Dedifferentiated amniotic fluid mesenchymal stem cell (primary cell): ENCODE data around the gene SPAG17.

ENCODE experiments used
- DNase-seq: peaks from one replicate; pipeline ENCODE4 v3.0.0-alpha.2; 2016; ENCODE audit errors: extremely low spot score

SPAG17 gene

DNA sequence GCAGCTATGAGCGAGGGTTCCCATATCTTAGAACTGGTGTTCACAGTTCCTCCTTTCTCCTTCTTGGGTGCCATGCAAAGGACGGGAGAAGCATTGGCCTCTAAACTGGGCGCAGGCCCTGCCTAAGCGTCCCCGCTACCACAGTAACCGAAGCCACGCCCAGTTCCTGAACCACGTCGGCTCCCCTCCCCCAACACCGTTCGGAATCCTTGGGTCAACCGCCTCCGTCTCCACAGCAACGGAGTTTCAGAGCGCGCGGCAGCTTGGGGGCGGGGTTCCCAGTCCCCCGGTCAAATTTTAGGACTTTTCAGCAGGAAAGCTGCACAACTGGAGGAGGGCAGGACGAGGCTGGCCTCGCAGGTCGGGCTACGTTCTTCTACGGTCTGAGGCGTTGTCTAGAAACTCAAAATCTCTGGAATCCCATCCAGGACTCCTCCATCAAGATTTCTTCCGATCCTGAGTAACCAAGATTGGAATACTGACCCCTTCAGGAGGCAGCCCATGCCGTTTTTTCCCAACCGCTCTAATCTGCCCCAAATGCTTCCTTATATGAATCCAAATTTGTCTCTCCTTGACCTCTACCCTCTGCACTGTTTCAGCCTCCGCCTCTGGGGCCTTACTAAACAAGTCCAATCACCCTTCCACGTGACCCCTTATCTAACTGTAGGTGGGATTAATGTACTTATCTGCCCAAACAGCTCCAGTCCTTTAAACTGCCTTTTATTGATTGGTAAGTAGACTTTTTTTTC lies at the start of gene SPAG17:
Gene SPAG17 (minus strand): TSS at position 145 of the 749 bp plus-strand sequence. CDS start 71 bp downstream, at position 74.
- DNase-seq = no peak

DNA sequence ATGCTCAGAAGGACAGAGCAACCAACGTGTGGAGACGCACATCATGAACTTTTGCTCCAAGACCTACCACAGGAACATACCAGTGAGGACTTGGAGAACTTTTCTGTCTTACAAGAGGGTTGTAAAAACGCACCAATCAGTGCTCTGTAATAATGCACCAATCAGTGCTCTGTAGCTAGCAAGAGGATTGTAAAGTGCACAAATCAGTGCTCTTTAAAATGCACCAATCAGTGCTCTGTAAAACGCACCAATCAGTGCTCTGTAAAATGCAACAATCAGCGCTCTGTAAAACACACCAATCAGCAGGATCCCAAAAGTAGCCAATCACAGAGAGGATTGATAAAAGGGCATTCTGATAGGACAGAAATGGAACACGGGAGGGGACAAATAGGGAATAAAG lies 40.4 kb upstream of the SPAG17 start:
- DNase-seq = no peak

DNA sequence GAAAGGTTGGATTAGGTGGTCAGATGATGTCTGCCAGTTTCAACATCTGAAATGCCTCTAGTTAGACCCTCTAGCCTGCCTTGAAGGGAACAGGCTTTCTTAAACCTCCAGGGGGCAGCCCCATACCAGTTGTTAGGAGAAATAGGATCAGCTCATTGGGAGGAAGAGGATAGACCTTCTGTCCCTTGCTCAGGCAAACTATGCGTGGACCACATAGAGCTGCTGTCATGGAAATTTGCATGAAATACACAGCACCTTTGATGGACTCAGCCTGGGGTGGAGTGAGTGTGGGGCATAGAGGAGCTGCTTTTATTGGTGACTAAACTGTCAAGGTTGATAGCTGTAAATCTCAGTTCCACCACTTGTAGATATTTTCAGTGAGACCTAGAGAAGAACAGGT lies 38.4 kb upstream of the SPAG17 start:
- no peak for DNase-seq

DNA sequence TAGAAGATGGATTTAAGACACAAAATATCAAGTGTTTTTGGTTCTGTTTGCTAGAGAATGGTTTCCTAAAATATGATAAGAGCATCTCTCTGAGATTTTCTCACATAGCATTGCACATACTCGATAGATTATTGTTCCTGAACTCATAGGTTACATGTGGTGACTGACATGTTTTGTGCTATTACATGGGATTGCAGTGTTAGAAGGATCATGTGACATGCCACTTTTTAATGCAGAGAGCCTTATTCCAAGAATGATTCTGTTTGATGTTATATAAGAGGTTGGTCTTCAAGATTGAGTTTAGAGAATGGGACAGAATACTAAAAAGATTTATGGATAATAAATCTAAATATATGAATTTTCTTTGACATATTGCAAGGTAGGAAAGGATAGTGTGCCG lies 34.4 kb upstream of the SPAG17 start:
- DNase-seq = no peak

DNA sequence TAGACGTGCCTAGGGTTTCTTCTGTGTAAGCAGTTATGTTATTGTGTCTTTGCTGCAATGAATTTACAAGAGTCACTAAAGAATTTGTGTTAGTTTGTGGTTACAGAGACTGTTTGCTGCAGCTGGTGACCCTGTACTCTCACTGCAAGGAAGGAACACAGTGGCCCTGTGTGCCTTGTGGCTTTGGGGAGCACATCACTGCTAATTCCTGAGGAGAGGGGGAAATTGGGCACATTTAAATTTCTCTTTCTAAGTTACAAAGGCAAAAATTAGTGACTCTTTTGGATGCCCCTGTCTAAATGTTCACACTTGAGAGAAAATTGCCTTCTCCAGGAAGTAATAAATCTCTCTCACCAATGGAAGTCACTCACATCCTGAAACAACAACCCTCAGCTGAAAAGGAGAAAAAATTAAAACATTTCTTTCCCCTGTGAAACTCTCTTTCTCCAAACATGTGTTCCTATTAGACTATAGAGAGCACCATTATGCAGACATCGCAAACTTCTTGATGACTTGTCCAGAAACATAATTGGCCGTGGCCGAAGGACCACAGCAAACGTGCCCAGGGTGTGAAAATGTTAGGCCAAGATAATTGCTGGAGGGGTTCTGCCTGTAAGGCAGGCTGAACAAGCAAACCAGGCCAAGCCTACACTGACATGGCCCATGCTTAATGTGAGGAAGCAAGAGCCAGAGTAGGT lies 32.3 kb upstream of the SPAG17 start:
- no peak for DNase-seq

DNA sequence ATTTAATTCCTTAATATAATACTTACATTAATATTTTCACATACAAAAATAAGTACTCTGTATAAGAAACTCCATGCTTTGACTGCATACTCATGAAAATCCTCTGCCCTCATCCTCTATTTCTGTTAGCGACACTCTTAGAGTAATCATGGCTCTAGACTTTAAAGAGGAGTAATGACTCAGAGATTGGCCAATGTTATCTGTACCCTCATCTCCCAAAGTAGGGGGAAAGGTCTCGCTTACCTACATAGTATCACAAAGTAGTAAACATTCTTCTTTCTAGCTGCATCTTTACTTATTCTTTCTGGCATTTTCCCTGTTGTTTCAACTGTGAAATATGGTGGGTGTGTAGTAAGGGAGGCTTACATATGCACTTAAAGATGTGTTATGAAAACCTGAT lies 29.8 kb upstream of the SPAG17 start:
- DNase-seq = no peak

DNA sequence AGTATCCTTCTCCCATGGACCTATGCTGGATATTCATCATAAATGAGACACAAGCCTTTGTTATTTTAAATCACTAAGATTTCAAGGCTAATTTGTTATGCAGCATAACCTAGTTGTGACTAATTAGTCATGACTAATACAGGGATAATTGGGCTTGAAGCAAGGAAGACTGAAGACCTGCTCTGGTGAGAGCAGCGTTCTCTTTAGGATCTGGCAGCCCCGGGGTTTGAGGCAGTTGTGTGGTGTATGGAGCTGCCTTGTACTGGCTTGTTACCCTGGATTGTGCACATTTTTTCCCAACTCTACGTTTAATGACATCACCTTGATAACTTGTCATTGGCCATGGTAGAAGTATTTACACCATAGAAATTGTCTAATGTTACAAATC lies 25.7 kb upstream of the SPAG17 start:
- DNase-seq = no peak

DNA sequence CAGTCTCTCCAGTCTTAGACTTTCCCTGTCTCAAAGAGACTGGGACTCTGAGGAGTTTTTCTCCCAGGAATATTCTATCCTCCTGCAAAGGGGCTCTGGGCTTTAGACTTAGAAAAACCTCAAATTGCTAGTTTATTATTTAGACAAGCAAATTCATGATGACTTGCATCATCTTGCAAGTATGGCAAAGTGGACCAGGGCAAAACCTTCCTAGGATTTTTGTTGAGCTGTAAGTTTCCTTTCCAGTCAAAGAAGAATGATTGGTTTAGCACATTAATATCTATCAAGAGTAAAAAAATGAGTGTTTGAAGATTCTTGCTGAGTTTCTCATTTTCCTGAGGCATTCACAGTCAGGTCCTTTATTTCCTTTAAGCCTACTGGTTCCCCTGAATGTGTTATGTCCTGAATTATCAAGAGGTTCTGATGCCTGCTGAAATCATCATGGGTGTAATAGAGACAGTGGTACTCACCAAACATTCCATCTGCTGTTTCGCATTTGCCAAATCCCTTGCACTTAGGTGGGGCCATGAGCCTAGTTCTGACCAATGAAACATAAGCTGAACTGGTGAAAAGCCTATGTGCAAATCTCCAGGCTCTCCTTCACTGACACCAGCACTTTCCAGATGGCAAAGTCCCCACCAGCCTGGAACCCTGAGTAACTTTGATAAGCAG lies 25.2 kb upstream of the SPAG17 start:
- DNase-seq = no peak

DNA sequence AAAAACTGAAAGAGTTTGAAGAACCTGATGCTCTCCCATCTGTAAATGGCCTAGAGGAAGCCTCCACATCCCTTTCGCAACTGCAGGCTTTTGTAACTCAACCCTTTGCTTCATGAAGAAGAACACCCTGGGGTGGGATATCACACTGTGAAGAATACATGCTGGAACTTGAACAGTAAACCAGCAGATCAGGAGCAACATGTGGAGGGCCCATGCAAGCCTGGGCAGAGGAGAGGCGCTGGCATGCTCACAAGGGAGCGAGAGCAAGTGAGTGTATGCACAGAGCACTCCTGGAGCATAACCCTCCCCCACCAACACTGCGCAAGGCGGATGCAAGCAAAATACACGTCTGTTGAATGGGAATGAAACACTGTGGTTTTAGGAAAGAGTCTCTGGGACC lies 24.6 kb upstream of the SPAG17 start:
- no peak for DNase-seq

DNA sequence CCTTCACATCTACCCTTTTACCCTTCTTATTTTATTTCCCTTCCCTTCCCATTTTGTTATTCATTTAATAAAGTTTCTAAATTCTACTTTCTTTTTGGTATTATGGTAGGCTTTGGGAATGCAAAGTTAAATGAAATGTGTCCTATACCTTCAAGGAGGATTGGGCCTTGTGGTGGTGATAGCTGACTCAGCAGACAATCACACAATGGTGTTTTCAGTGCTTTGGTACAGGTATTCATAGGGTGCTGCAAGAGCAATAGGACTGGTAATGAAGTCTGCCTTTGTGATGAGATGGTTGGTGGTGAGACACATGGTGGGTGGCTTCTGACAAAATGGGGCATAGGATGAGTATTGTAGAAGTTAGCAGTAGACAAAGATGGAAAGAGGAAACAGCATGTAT lies 21.9 kb upstream of the SPAG17 start:
- DNase-seq = no peak

DNA sequence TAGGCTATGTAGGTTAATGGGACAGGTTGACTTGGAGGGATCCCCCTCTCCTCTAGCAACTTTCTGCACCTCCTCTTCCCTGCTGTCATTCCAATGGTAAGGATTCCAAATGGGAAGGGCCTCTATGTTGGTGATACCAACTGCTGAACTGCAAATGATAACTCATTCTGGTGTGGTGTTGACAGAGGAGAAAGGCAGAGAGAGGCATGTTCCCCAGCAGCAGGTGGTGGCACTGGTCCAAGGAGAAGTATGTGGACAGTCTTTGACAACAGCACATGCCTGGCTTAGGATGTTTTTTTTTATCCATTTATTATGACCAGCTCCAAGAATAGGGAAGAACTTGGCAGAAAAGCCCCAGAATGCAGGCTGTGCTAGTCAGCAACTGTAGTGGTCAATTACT lies 19.6 kb upstream of the SPAG17 start:
- DNase-seq = no peak

DNA sequence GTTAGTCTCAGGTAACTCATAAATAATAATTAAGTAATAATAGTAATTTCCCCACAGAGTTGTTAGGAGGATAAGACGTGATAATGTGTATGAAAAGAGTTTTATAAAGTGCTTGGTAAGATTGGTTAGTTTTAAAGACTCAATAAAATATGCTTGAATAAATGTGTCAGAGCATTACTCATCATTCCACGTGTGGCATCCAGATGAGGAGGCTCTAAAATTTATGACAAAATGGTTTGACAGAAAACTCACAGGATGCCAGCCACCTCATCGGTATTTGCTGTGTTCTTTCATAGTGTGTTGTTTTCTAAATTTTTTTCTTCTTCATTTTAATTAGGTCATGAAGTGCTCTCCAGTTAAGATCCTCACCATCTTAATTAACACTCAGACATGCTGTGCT lies 19.1 kb upstream of the SPAG17 start:
- no peak for DNase-seq

DNA sequence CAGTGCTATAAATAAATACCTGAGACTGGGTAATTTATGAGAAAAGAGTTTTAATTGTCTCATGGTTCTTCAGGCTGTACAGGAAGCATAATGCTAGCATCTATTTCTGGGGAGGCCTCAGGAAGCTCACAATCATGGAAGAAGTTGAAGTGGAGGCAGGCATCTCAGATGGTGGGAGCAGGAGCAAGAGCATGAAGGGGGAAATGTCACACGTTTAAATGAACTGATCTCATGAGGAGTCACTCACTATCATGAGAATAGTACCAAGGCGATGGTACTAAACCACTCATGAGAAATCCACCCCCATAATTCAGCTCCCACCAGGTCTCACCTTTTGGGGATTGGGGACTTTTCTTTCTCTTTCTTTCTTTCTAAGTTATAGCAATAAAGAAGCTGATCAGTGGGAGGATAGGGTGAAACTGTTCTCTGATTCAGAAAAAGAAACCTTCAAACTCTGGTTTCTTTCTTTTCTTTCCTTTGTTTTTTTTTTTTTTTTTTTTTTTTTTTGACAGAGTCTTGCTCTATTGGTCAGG lies 17.1 kb upstream of the SPAG17 start:
- DNase-seq = no peak

DNA sequence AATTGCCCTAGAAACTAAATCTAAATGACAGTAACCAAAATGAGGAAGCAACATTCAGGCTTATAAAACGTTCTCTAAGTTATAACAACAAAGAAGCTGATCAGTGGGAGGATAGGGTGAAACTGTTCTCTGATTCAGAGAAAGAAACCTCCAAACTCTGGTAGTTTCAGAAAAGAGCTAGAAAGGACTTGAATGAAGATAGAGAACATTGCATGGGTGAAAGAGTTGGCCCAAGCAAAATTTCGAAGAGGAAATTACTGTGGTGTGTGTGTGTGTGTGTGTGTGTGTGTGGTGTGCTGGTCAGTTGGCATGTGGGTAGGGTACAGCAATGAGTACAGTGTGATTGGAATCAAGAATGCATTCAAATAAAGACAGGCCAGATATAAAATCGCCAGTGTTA lies 16.5 kb upstream of the SPAG17 start:
- DNase-seq = no peak

DNA sequence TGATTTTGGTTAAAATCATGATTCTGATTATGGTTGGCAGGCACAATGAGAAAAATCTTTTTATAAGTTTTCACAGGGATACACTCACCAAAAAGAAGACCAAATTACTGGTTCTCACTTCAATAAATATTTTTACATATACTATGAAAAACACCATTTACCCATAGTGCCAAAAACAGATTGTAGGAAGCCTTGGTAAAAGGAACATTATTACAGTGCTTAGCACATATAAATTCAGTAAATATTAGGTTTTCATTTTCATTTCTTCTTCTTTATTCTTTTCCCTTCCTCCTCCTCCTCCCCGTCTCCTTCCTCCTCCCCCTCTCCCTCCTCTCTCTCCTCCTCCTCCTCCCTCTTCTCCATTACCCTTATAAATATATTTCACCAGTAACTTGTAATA lies 15.8 kb upstream of the SPAG17 start:
- DNase-seq = no peak

DNA sequence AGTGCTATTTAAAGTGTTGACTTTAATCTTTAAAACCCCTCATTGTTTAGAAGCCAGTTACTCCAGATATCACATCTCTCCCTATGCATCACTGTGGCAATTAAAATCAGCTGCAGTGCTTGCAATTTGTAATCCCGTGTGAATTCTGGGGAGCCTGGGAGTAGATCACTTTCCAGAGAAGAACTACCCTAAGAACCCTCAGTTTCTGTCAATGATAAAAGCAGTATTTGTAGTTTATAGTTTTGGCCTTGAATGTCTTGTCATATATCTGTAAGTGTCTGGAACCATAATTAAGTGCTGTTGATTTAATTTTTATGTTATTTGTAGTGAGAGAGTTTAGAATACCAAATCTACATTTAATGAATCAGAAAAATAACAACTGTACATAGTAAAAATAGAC lies 5.5 kb upstream of the SPAG17 start:
- no peak for DNase-seq

DNA sequence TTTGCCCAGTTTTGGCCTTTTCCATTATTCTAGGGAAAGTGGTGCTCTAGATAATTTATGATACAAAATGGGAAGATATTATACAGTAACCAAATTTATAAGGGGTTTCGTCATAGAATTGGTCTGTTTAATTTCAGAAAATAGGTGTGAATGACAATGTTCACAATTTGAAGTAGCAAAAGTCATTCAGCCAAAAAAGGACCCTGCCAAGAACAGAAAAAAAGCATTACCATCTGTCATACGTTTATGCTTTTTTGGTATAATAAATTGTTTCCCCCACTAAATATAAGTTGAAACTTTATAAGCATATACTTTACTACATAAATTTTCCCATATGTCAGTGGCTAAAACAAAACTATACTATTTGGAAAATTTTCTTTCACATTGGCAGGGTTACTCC lies 4.5 kb upstream of the SPAG17 start:
- no peak for DNase-seq

DNA sequence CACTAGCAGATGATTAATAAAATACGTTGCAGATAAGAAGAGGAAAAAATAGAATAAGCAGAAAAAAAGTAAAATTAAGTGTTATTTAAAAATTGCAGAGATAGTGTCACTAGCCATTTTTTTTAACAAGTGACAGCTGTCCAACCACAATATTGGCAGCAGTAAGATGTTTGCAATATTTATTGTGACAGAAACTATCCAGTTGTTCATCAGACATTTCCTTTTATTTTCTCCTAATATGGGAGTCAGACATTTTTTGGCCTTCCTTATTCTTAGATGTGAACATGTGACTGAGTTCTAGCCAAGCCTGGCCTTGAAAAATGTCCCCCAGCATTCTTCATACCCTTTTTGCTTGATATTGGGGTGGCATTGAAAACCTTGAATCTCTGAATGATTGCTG lies 3.4 kb upstream of the SPAG17 start:
- DNase-seq = no peak

DNA sequence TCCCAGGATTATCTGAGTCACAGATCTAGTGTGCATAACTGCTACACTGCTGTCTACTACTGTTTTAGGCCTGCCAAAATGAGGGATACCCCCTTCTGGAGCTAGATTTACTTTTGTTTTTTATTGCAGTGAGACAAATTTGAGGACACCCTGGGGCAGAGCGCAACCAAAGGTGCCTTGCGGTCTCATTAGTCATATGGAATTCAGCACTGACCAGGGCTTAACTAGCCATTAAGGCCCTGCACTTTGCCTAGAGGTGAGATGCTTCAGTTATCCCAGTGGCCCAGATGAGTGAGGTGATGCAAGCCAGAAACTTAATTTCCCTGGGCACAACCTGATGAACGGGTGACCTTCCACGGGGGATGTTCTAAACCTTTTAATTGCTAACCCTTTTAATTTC lies 998 bp upstream of the SPAG17 start:
- DNase-seq = no peak

DNA sequence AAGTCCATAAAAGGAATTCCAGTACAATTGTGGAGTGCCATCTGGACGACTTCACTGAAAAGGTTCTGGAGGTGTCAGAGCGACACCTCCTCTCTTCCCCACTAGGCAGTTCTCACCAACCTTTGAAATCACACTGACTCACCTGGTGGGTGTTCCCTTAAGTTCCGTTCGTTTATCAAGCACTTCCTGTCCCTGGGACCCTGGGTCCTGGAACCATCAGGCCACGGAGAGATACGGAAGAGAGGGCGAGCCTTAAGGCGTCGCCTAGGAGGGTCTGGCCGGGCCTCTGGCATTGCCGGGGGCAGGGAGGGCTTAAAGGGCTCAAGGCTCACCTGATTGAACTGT lies 317 bp downstream of the SPAG17 start:
- no peak for DNase-seq

DNA sequence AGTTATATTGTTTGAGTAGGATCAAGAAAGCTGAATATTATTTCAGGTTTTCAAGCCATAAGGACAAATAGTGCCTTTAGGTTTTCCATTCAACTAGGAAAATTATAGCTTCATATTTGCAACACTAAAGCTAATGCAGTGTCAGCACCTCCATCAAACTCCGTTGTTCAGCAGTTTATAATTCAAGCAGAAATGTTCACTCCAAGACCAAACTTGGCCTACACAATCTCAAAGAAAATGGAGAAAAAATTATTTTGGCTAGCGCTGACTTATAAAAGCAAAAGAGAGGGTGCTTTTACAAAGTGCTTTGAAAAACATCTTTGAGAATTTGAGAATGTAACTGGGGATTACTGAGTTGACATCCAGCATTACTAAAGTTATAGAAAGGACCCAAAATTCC lies 1.4 kb downstream of the SPAG17 start:
- no peak for DNase-seq

DNA sequence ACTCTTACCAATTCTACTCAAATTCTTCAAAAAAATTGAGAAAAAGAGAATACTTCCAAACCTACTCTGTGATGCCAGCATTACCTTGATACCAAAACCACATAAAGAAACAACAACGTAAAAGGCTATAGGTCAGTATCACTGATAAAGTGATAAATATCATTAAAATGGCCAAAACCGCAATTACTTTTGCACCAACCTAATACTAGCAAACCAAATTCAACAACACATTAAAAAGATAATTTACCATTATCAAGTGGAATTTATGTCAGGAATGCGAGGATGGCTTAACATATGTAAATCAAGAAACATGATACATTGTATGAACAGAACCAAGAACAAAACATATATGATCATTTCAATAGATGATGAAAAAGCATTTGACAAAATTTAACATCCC lies 7.0 kb downstream of the SPAG17 start:
- DNase-seq = no peak

DNA sequence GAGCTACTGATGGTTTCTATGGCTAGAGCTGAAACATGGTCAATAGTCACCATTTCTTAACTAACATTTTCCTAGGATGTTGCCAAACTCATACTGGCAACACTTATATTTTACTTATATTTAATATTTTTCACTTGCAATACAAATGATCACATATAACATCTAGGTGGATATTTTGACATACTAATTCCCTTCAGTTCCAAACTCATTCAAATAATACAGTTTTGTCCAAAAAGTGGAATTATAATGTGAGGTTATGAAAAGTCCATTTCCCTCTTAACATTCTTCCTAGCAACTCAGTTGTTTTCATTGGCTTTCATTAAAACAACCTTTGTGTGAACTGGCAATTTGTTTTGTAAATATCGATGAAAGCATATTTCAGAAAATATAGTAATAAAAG lies 16.0 kb downstream of the SPAG17 start:
- no peak for DNase-seq
